ENCODE results near the gene MAGED4B. TPM values are rescaled to one million over a fixed set of nuclear protein-coding genes. Genes with fewer than 3 reads are reported as not detected.

Gene MAGED4B, protein sequence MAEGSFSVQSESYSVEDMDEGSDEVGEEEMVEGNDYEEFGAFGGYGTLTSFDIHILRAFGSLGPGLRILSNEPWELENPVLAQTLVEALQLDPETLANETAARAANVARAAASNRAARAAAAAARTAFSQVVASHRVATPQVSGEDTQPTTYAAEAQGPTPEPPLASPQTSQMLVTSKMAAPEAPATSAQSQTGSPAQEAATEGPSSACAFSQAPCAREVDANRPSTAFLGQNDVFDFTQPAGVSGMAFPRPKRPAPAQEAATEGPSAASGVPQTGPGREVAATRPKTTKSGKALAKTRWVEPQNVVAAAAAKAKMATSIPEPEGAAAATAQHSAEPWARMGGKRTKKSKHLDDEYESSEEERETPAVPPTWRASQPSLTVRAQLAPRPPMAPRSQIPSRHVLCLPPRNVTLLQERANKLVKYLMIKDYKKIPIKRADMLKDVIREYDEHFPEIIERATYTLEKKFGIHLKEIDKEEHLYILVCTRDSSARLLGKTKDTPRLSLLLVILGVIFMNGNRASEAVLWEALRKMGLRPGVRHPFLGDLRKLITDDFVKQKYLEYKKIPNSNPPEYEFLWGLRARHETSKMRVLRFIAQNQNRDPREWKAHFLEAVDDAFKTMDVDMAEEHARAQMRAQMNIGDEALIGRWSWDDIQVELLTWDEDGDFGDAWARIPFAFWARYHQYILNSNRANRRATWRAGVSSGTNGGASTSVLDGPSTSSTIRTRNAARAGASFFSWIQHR
- total RNA-seq, result 16.9 and 28.4 TPM in 2 replicates

DNA sequence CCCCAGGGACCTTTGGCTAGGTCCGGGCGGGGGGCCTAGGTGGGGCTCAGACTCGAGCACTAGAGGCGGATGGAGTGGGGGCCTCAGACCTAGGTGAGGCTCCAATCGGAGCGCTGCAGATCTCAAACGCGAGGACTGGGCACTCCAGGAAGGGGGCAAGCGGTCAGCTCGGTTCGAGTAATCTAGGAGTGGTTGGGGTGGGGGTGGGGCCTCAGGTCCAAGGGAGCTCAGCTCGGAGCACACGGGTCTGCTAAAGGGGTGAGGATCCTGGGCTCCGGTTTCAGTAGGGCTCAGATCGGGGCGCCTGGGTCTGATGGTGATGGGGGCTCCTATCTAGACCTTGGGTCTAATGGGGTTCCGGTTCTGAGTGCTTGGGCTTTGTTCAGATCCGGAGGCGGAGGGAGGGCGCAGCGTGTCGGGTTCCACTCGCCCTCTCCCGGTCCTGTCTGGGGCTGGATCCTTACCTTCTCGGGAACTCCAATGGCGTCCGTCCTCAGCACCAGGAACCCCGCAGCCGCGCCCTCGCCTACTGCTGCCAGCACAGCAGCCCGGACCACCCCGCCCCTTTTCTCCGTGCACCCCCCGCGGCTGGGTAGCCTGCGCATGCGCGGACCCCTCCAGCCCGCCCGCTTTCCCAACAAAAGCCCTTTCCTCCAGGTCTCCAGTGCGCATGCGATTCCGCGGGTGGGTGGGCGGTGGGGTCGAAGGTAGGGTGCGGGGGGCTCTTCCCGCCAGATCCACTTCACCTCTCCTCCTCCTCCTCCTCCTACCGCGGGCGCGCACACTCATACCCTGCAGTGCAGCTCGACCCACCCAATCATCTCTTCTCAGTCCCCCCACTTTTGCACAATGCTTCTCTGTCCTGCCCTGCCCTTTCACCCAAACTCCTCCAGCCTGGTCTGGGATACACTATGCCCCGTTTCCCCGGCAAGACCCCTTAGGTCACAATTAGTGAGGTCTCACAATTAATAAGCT, at the start of gene MAGED4B:
MAGED4B (minus strand) TSS at position 518 of the 975 bp plus-strand sequence. CDS start 1,011 bp downstream, outside the sequence.

Other genes with a start within 250 kb of the MAGED4B start
- 222 and 332 TPM in 2 replicates for gene MAGED1, start 175.6 kb downstream of the MAGED4B start, total RNA-seq
- 40.2 and 66.0 TPM in 2 replicates for gene MAGED4, start 115.7 kb upstream of the MAGED4B start, total RNA-seq

Data from pericardium fibroblast (primary cell).